Neural cell (in vitro differentiated cells): ENCODE data around the gene FGFBP2. TPM values are rescaled to one million over a fixed set of nuclear protein-coding genes. Genes with fewer than 3 reads are reported as not detected.

Source experiments
- H2AFZ ChIP-seq: fragments of 200-600, 300-800 bp; sonication (generic), shearing (Covaris generic); 2 replicates; pipeline ENCODE4 v1.6.0; 2014; ENCODE audit warnings: low read depth, mild to moderate bottlenecking, antibody characterized with exemption, low read length, moderate library complexity
- H3F3A ChIP-seq: fragments of 200-600 bp; shearing (Covaris generic); 2 replicates; pipeline ENCODE4 v1.6.1; 2016; ENCODE audit warnings: mild to moderate bottlenecking, moderate library complexity, mixed read lengths, antibody characterized with exemption, low read length; ENCODE audit not compliant: insufficient read depth, poor library complexity, severe bottlenecking
- H3K27ac ChIP-seq: fragments of 200-600, 300-800 bp; sonication (generic), shearing (Covaris generic); 2 replicates; pipeline ENCODE4 v1.5.1; 2014; ENCODE audit warnings: mild to moderate bottlenecking, low read length, moderate library complexity
- H3K27me3 ChIP-seq: fragments of 300-800, 200-600 bp; sonication (generic), shearing (Covaris generic); 2 replicates; pipeline ENCODE4 v1.6.0; 2014; ENCODE audit warnings: mild to moderate bottlenecking, low read depth, low read length, moderate library complexity; ENCODE audit not compliant: insufficient read depth
- H3K36me3 ChIP-seq: fragments of 300-800, 200-600 bp; sonication (generic), shearing (Covaris generic); 2 replicates; pipeline ENCODE4 v1.5.1; 2014; ENCODE audit warnings: mild to moderate bottlenecking, antibody characterized with exemption, low read length, moderate library complexity; ENCODE audit not compliant: insufficient read depth
- H3K4me2 ChIP-seq: fragments of 300-800, 200-600 bp; sonication (generic), shearing (Covaris generic); 2 replicates; pipeline ENCODE4 v1.6.0; 2014; ENCODE audit warnings: mild to moderate bottlenecking, low read length
- H3K4me3 ChIP-seq: fragments of 300-800, 200-600 bp; sonication (generic), shearing (Covaris generic); 2 replicates; pipeline ENCODE4 v1.5.1; 2014; ENCODE audit warnings: mild to moderate bottlenecking, low read length, moderate library complexity
- H3K79me2 ChIP-seq: fragments of 200-600 bp; shearing (Covaris generic); replicated peaks from 2 replicates; pipeline ENCODE4 v1.6.0; 2014; ENCODE audit warnings: mild to moderate bottlenecking, low read length, moderate library complexity; ENCODE audit not compliant: insufficient read depth
- H3K9ac ChIP-seq: fragments of 300-800, 200-600 bp; sonication (generic), shearing (Covaris generic); 2 replicates; pipeline ENCODE4 v1.6.1; 2016; ENCODE audit warnings: mild to moderate bottlenecking, low read length, mixed read lengths
- H3K9me2 ChIP-seq: fragments of 200-600 bp; shearing (Covaris generic); 2 replicates; pipeline ENCODE4 v1.6.1; 2016; ENCODE audit warnings: mild to moderate bottlenecking, low read length, mixed read lengths; ENCODE audit not compliant: insufficient read depth
- H3K9me3 ChIP-seq: fragments of 200-600, 300-800 bp; sonication (generic), shearing (Covaris generic); 2 replicates; pipeline ENCODE4 v1.6.1; 2016; ENCODE audit warnings: mild to moderate bottlenecking, mixed run types, low read length, moderate library complexity, mixed read lengths
- H4K20me1 ChIP-seq: fragments of 200-600 bp; shearing (Covaris generic); 2 replicates; pipeline ENCODE4 v1.6.1; 2016; ENCODE audit warnings: mild to moderate bottlenecking, mixed run types; ENCODE audit not compliant: insufficient read depth
- EP300 ChIP-seq: fragments of 450-650 bp; conservative IDR thresholded peaks from 2 replicates; pipeline ENCODE4 v1.6.1; 2014; ENCODE audit warnings: antibody characterized with exemption, mild to moderate bottlenecking, moderate library complexity; ENCODE audit not compliant: poor library complexity, severe bottlenecking
- EZH2 ChIP-seq: fragments of 200-600, 300-800 bp; shearing (Covaris generic), sonication (generic); IDR thresholded peaks from 2 replicates; pipeline ENCODE4 v1.6.1; 2014; ENCODE audit warnings: antibody characterized with exemption, low read length, borderline replicate concordance, mild to moderate bottlenecking; ENCODE audit not compliant: insufficient read depth, poor library complexity, severe bottlenecking
- MXI1 ChIP-seq: fragments of 450-650 bp; conservative IDR thresholded peaks from 2 replicates; pipeline ENCODE4 v1.6.1; 2014; ENCODE audit warnings: antibody characterized with exemption, mild to moderate bottlenecking; ENCODE audit not compliant: poor library complexity, severe bottlenecking
- POLR2AphosphoS5 ChIP-seq: IDR thresholded peaks from 2 replicates; pipeline ENCODE4 v1.6.1; 2012
- RAD21 ChIP-seq: fragments of 450-650 bp; conservative IDR thresholded peaks from 2 replicates; pipeline ENCODE4 v1.6.1; 2014; ENCODE audit warnings: antibody characterized with exemption, mild to moderate bottlenecking, moderate library complexity
- SMC3 ChIP-seq: fragments of 450-650 bp; conservative IDR thresholded peaks from 2 replicates; pipeline ENCODE4 v1.6.1; 2014; ENCODE audit warnings: antibody characterized with exemption, mild to moderate bottlenecking, moderate library complexity; ENCODE audit not compliant: poor library complexity
- TAF1 ChIP-seq: IDR thresholded peaks from 2 replicates; pipeline ENCODE4 v1.6.1; 2012; ENCODE audit warnings: low read depth
- polyA plus RNA-seq: library from polyadenylated mRNA; depleted of rRNA; stranded (reverse); fragments of >200 nt; gene quantifications from 2 replicates; pipeline ENCODE4 v1.2.3, GENCODE V29; 2014
- TF ChIP-seq, protein P1 (sequence below): fragments of 450-650 bp; IDR thresholded peaks from 2 replicates; pipeline ENCODE4 v1.5.1; 2014; ENCODE audit warnings: antibody characterized with exemption, mild to moderate bottlenecking, moderate library complexity; ENCODE audit not compliant: poor library complexity, severe bottlenecking
- TF ChIP-seq, protein P2 (sequence below): IDR thresholded peaks from 2 replicates; pipeline ENCODE4 v1.6.1; 2012; ENCODE audit warnings: borderline replicate concordance

The FGFBP2 gene
- polyA plus RNA-seq, 1 donor from 2014 or later: not detected

DNA sequence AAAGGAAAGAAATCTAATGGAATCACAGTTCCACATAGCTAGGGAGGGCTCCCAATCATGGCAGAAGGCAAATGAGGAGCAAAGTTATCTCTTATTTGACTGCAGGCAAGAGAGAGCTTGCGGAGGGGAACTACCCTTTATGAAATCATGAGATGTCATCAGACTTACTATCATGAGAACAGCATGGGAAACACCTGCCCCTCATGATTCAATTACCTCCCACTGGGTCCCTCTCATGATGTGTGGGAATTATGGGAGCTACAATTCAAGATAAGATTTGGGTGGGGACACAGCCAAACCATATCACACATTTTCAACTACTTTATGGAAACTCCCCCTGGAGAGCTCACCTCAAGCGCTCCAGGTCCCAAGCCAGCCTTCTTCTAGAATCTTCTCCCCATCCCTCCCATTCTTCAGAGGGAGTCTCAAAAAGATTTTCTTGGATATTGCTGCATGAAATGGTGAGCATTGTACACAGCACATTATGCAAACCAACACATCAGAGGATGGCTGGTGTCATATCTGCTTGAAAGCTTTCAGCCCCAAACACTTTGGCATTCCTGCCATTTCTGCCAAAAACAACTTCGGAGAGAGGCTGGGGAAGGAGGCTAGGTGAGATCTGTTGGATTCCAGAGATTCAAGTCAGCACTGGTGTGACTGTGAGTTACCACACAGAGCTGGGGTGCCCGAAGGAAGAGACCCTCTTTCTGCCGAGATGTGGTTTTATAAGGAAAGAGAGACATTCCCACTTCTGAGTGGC is 31.3 kb downstream of the FGFBP2 start:
- H3K27ac ChIP-seq: no peak overlapping the region
- H3K4me3 ChIP-seq: no peak overlapping the region
- no peaks in the 10 kb centered on the region for H3K9me2 ChIP-seq
- no peak overlapping the region for H2AFZ ChIP-seq
- no peak overlapping the region for H3K4me2 ChIP-seq
- H4K20me1 ChIP-seq: no peaks in the 10 kb centered on the region
- no peaks in the 10 kb centered on the region for H3F3A ChIP-seq
- H3K36me3 ChIP-seq: no peaks in the 10 kb centered on the region
- no peak overlapping the region for H3K9ac ChIP-seq
- H3K27me3 ChIP-seq: no peaks in the 10 kb centered on the region
- TF ChIP-seq TAF1 (no peak), RAD21 (no peak), EP300 (no peak), SMC3 (no peak), EZH2 (no peak), MXI1 (no peak), POLR2AphosphoS5 (no peak)
- TF ChIP-seq, protein P1, sequence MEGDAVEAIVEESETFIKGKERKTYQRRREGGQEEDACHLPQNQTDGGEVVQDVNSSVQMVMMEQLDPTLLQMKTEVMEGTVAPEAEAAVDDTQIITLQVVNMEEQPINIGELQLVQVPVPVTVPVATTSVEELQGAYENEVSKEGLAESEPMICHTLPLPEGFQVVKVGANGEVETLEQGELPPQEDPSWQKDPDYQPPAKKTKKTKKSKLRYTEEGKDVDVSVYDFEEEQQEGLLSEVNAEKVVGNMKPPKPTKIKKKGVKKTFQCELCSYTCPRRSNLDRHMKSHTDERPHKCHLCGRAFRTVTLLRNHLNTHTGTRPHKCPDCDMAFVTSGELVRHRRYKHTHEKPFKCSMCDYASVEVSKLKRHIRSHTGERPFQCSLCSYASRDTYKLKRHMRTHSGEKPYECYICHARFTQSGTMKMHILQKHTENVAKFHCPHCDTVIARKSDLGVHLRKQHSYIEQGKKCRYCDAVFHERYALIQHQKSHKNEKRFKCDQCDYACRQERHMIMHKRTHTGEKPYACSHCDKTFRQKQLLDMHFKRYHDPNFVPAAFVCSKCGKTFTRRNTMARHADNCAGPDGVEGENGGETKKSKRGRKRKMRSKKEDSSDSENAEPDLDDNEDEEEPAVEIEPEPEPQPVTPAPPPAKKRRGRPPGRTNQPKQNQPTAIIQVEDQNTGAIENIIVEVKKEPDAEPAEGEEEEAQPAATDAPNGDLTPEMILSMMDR: no peak
- TF ChIP-seq, protein P2, sequence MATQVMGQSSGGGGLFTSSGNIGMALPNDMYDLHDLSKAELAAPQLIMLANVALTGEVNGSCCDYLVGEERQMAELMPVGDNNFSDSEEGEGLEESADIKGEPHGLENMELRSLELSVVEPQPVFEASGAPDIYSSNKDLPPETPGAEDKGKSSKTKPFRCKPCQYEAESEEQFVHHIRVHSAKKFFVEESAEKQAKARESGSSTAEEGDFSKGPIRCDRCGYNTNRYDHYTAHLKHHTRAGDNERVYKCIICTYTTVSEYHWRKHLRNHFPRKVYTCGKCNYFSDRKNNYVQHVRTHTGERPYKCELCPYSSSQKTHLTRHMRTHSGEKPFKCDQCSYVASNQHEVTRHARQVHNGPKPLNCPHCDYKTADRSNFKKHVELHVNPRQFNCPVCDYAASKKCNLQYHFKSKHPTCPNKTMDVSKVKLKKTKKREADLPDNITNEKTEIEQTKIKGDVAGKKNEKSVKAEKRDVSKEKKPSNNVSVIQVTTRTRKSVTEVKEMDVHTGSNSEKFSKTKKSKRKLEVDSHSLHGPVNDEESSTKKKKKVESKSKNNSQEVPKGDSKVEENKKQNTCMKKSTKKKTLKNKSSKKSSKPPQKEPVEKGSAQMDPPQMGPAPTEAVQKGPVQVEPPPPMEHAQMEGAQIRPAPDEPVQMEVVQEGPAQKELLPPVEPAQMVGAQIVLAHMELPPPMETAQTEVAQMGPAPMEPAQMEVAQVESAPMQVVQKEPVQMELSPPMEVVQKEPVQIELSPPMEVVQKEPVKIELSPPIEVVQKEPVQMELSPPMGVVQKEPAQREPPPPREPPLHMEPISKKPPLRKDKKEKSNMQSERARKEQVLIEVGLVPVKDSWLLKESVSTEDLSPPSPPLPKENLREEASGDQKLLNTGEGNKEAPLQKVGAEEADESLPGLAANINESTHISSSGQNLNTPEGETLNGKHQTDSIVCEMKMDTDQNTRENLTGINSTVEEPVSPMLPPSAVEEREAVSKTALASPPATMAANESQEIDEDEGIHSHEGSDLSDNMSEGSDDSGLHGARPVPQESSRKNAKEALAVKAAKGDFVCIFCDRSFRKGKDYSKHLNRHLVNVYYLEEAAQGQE: no peak
- no peaks in the 10 kb centered on the region for H3K79me2 ChIP-seq
- no peaks in the 10 kb centered on the region for H3K9me3 ChIP-seq

DNA sequence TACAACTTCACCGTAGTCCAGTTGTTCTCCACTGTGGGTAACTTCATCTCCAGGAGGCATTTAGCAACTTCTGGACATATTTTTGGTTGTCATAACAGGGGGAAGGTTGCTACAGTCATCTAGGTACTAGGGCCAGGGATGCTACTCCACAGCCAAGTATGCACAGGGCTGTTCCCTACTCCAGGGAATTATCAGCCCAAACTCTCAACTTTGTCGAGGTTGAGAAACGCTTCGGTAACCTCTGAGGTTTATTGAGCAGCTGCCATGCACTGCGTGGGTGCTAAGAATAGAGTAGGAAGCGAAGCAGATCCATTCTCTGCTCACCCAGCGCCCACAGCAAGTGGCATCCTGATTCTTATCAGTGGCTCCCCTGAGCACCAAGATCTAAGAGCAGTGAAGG is 32.7 kb downstream of the FGFBP2 start:
- Histone ChIP-seq H3K9me3 (no peaks in the 10 kb centered on the region), H3K79me2 (no peaks in the 10 kb centered on the region), H3K27me3 (no peaks in the 10 kb centered on the region), H3K4me3 (no peak overlapping the region), H3K36me3 (no peaks in the 10 kb centered on the region), H3K9ac (no peak overlapping the region), H2AFZ (no peak overlapping the region), H3F3A (no peaks in the 10 kb centered on the region), H3K4me2 (no peak overlapping the region), H4K20me1 (no peaks in the 10 kb centered on the region), H3K27ac (no peak overlapping the region), H3K9me2 (no peaks in the 10 kb centered on the region)
- TF ChIP-seq RAD21 (no peak), EP300 (no peak), POLR2AphosphoS5 (no peak), EZH2 (no peak), SMC3 (no peak)
- TF ChIP-seq, protein P1: no peak
- TF ChIP-seq, protein P2: no peak
